Calu3 (cell line): ENCODE results near the gene RARG. TPM values are rescaled to one million over a fixed set of nuclear protein-coding genes. Genes with fewer than 3 reads are reported as not detected.

ENCODE experiments used
- BruUV-seq: library from RNA; stranded (reverse); fragments of 400-500 nt; replicated peaks from 2 replicates; lab custom pipeline; 2021; lab: Mats Ljungman, UMichigan
- CTCF ChIA-PET: fragments of 300-600 bp; sonication (Branson Sonifier 250); formaldehyde crosslinking; loops from one replicate; lab custom pipeline; 2022; ENCODE audit warnings: antibody characterized with exemption; lab: Charles Lee
- DNase-seq: peaks from one replicate; pipeline ENCODE4 v3.0.0; 2022
- H3K27ac Mint-ChIP-seq: one replicate; pipeline ENCODE4 v1.8.0; 2022; ENCODE audit warnings: mixed read lengths; ENCODE audit not compliant: unreplicated experiment
- H3K27me3 Mint-ChIP-seq: one replicate; pipeline ENCODE4 v1.8.0; 2022; ENCODE audit warnings: mixed read lengths; ENCODE audit not compliant: unreplicated experiment
- H3K36me3 Mint-ChIP-seq: one replicate; pipeline ENCODE4 v1.8.0; 2022; ENCODE audit warnings: mild to moderate bottlenecking, moderate library complexity, mixed read lengths; ENCODE audit not compliant: insufficient read depth, unreplicated experiment
- H3K4me1 Mint-ChIP-seq: one replicate; pipeline ENCODE4 v1.8.0; 2022; ENCODE audit warnings: mild to moderate bottlenecking, low read depth, mixed read lengths; ENCODE audit not compliant: unreplicated experiment
- H3K4me3 Mint-ChIP-seq: one replicate; pipeline ENCODE4 v1.8.0; 2022; ENCODE audit warnings: mild to moderate bottlenecking, low read depth, moderate library complexity, mixed read lengths; ENCODE audit not compliant: unreplicated experiment
- H3K9me3 Mint-ChIP-seq: one replicate; pipeline ENCODE4 v1.8.0; 2022; ENCODE audit warnings: low read depth, mixed read lengths; ENCODE audit not compliant: unreplicated experiment
- CTCF ChIP-seq: fragments of 200-600 bp; IDR thresholded peaks from one replicate; pipeline ENCODE4 v1.8.0; 2022; ENCODE audit warnings: antibody characterized with exemption; ENCODE audit not compliant: unreplicated experiment
- intact Hi-C: fragments of 100-400 bp; cut with micrococcal nuclease; formaldehyde crosslinking; loops from one replicate; pipeline ENCODE4 v1.10.0; 2022; ENCODE audit not compliant: unreplicated experiment
- total RNA-seq: library from RNA; stranded (reverse); gene quantifications from 2 replicates; pipeline ENCODE4 v1.2.3, GENCODE V29; 2022

Gene RARG
- total RNA-seq, 1 experiment from 2014 or later = 36.7 TPM

DNA sequence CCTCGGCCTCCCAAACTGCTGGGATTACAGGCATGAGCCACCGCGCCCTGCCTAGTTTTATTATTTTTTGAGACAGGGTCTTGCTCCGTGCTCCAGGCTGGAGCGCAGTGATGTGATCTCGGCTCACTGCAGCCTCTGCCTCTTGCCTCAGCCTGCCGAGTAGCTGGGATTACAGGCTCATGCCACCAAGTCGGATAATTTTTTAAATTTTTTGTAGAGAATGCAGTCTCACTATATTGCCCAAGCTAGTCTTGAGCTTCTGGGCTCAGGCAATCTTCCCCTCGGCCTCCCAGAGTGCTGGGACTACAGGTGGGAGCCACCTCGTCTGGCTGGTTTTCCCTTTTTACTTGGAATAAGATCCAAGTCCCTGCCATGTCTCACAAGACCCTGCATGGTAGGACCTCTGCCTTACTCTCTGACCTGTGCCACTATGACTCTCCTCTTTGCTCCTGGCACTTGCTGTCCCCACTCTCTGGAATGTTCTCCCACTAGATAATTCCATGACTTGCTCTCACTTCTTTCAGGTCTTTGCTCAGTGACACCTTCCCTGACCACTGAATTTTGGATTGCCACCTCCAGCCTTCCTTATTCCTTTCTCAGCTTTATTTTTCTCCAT lies 7.7 kb upstream of the RARG start:
- intact Hi-C loops = no loop called here
- H3K9me3 Mint-ChIP-seq = no peaks in the 10 kb centered on the region
- DNase-seq = no peak
- TF ChIP-seq CTCF = no peak
- peaks cover 7% of the 10 kb centered on the region for H3K4me1 Mint-ChIP-seq
- H3K36me3 Mint-ChIP-seq = no peaks in the 10 kb centered on the region
- no TSS peak for BruUV-seq
- H3K4me3 Mint-ChIP-seq = no peak overlapping the region
- H3K27me3 Mint-ChIP-seq = peaks cover 38% of the 10 kb centered on the region
- CTCF ChIA-PET = interaction anchor here (0.6 kb wide), 2 partner anchors 9 to 20 kb away, joined by 3 read pairs; no protein-coding TSS in a partner anchor
- peak overlapping the region; percentile 35 for H3K27ac Mint-ChIP-seq

DNA sequence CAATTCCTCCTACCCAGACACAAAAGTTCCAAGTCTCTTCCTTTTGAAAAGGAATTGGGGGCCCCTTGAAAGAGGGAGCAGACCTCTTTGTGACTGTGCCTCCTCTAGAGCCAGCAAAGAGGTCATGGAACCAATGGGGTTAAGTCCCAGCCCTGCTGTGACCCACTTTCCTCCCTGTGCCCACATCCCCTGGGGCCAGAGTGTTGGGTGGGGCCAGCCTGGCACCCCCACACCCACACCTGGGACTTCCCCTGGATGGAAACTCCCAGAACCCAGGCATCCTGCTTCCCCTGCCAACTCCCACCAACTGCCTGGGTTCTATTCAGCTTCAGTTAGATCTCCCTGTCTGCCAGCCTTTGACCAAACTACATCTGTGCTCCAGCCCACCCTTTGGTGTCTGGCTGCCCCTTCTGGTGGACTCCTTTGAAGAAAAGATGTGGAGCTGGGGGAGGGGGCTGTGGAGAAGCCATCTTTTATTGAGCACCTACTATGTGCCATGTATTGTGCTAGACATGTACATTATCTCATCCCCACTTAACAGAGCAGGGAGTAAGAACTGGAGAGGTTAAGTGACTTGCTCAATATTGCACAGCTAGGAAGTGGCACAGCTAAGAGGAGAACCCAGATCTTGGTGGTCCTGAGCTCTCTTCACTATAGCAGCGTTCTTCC lies 4.6 kb upstream of the RARG start:
- TF ChIP-seq CTCF = no peak
- intact Hi-C loops = no loop called here
- Mint-ChIP-seq H3K27ac (no peak overlapping the region), H3K4me3 (no peak overlapping the region), H3K27me3 (peaks cover 7% of the 10 kb centered on the region), H3K9me3 (no peaks in the 10 kb centered on the region), H3K4me1 (peaks cover 20% of the 10 kb centered on the region), H3K36me3 (peaks cover 17% of the 10 kb centered on the region)
- no peak for DNase-seq
- BruUV-seq = no TSS peak
- CTCF ChIA-PET = no interaction called here

- Mint-ChIP-seq H3K36me3 (peaks cover 24% of the 10 kb centered on the region), H3K9me3 (no peaks in the 10 kb centered on the region), H3K27me3 (no peaks in the 10 kb centered on the region), H3K4me3 (no peak overlapping the region), H3K27ac (no peak overlapping the region), H3K4me1 (peaks cover 20% of the 10 kb centered on the region)
- BruUV-seq = no TSS peak
- TF ChIP-seq CTCF = no peak
- CTCF ChIA-PET = no interaction called here
- intact Hi-C loops = no loop called here
- no peak for DNase-seq
These were observed 3.9 kb upstream of the RARG start for GRCh38 chr12:53235742-53236442.

GRCh38 chr12:53235164-53235563 lies 3.2 kb upstream of the RARG start:
- Mint-ChIP-seq H3K27me3 (no peaks in the 10 kb centered on the region), H3K27ac (no peak overlapping the region), H3K36me3 (peaks cover 31% of the 10 kb centered on the region), H3K4me3 (no peak overlapping the region), H3K9me3 (no peaks in the 10 kb centered on the region), H3K4me1 (peaks cover 20% of the 10 kb centered on the region)
- intact Hi-C loops = no loop called here
- TF ChIP-seq CTCF = no peak
- DNase-seq = no peak
- CTCF ChIA-PET = no interaction called here
- no TSS peak for BruUV-seq
